Endometrial microvascular endothelial cells (primary cell): ENCODE data around the gene ANTXR1. TPM values are rescaled to one million over a fixed set of nuclear protein-coding genes. Genes with fewer than 3 reads are reported as not detected.
"Not testable (repeated sequence)": the region's sequence is repeated elsewhere in the genome, so short reads cannot be mapped to it uniquely, and the experiment has no call there.

Experiments used
- in situ Hi-C: cut with HindIII; loops from 2 replicates; pipeline ENCODE4 v1.10.0; 2017; ENCODE audit warnings: low sequenced_read_pairs, low pct_unique_long_range_greater_than_20kb; ENCODE audit errors: inconsistent ontology term
- total RNA-seq: library from RNA; depleted of rRNA; stranded (reverse); fragments of >200 nt; gene quantifications from one replicate; pipeline ENCODE4 v1.2.3, GENCODE V29; 2015; ENCODE audit errors: inconsistent ontology term

The ANTXR1 gene
- total RNA-seq, 1 donor from 2014 or later: 5.6 TPM

- in situ Hi-C loops: no loop called here
Observed at GRCh38 chr2:69167469-69167822, 154.5 kb downstream of the ANTXR1 start.

DNA sequence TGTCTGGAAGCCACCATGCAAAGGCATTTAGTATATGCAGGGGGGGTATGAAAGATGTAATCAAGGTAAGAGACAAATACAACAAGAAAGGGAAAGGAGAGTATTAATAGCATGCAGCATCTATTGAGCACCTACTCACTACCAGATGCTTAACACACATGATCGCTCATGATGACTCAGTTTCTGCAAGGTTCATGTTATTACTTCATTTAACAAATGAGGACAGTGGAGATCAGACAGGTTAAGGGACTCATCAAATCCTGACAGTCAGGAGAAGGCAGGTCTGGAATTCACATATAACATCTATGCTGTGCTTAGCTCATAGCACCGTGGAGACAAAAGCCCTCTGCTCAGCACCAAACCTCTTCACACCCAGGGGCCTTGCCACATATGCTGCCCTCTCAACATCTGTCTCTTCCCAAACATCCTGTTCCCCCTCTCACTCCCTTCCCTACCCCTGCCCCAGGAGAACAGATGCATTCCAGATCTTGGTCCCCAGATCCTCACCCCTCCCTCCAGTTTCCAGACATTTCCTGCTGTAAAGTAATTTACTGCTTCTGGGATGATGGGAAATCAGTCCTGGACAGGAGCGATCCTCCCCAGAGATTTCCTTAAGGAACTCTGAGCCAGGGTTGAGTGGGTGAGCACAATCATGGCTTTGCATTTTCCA is 155.3 kb downstream of the ANTXR1 start:
- in situ Hi-C loops: no loop called here

- in situ Hi-C loops: no loop called here
Observed at GRCh38 chr2:69168950-69169654, 156.1 kb downstream of the ANTXR1 start.

GRCh38 chr2:69169655-69170389 is 156.8 kb downstream of the ANTXR1 start:
- in situ Hi-C loops: no loop called here

DNA sequence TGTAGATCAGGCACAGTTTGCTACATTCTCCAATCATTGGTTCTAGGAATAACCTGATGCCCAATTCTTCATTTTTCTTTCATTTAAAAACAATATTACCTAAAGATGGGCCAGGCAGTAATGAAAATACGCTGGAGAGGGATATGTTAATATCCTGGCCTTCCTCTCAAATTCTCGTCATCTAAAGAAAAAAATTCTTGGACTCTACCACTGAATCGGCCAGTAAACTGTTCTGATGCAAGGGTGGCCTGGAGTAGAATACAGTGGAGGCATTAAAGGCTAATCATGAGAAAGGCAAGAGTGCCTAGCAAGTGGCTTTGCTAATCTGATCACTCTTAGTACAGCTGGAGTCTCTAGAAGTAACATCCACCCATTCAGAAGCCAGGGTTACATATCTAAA is 157.7 kb downstream of the ANTXR1 start:
- in situ Hi-C loops: no loop called here

GRCh38 chr2:69171116-69171896 is 158.3 kb downstream of the ANTXR1 start:
- in situ Hi-C loops: no loop called here

GRCh38 chr2:69171897-69172525 is 159.0 kb downstream of the ANTXR1 start:
- in situ Hi-C loops: no loop called here

- in situ Hi-C loops: no loop called here
Observed at GRCh38 chr2:69173706-69174105, 160.7 kb downstream of the ANTXR1 start.

DNA sequence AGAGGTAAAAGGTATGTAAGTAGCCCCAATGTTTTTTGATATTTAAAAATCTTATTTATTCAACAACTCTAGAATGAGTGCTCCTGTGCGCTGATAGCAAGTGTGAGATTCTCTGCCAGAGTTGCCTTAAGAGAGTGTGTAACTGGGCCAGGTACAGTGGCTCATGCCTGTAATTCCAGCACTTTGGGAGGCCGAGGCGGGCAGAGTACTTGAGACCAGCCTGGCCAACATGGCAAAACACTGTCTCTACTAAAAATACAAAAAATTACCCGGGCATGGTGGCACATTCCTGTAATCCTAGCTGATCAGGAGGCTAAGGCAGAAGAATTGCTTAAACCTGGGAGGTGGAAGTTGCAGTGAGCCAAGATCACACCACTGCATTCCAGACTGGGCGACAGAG is 161.2 kb downstream of the ANTXR1 start:
- in situ Hi-C loops: not testable (repeated sequence)

DNA sequence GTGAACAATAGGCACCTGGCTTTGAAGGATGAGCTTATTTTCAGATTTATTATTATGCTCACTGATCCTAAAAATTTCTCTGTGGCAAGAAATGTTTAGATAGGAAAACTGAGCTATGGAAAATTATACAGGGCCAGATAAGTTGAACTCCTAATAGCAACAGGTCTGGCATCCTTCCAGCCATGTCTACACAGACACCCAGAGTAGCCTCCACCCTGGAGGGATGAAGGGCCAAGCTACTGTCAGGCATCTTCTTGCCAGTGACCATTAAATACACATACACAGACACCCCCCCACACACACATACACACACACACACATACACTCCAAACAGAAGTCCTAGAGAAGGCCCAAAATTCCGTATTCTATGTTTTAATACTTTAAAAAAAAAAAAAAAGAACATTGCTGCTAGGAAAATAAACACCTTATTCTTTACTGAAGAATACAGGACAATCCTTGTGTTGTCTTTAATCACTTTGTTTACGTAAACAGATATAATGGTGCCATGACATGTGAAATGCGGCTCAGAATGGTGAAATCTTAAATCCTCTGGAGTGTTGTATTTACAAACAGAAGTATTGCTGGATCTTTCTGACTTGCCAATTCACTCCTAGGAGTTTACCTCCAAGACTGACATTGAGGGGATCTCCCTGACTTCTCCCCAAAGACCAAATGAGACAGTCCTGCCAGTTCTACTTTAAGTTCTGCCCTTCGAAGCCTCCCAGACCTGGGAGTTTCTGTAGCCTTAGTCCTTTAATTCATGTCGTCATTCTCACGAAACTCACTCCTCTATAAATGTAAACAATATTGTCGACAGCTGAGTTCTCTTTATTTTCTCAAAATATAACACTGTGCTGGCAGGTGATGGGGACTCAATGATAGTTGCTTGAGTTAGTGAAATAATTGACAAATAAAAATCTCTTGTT is 163.1 kb downstream of the ANTXR1 start:
- in situ Hi-C loops: no loop called here

- in situ Hi-C loops: no loop called here
Observed at GRCh38 chr2:69177063-69177771, 164.2 kb downstream of the ANTXR1 start.

DNA sequence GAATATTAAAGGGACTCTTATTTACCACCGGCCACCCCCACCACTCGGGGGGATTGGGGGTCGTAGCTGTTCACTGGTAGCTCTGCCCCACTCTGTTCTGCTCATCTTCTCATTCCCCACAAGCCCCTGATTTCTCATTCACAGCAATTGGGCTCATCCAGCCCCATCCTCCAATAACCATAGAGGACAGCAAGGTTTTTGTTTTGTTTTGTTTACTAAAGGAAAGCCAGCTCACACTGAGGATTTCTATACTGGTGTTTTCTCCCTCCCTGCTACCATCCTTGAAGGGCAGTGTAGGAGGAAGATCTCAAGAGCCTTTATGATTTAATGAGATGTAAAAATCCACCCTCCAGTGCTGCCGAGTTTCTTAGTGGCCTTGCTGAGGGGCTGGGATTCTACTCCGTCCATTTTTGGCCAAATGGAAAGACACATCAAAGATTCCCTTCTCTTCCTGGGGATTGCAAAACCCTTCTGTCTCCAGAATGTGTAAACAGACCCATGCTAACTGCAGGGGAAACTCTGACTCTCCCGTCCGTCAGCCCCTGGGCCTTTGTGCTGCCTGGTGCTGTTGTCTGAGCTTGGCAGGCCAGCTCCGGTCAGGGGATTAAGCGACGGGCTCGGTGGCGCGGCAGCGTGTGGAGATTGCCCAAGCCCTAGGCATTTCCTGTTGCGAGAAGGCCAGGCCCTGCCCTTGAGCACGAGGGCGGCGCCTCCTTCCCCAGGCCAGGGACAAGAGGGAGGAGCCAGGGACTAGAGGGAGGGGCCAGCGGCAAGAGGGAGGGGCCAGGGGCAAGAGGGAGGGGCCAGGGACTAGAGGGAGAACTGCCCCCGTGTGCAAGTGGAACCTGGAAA is 165.0 kb downstream of the ANTXR1 start:
- in situ Hi-C loops: no loop called here

- in situ Hi-C loops: no loop called here
Observed at GRCh38 chr2:69178756-69179155, 165.8 kb downstream of the ANTXR1 start.

- in situ Hi-C loops: no loop called here
Observed at GRCh38 chr2:69180227-69180626, 167.2 kb downstream of the ANTXR1 start.

DNA sequence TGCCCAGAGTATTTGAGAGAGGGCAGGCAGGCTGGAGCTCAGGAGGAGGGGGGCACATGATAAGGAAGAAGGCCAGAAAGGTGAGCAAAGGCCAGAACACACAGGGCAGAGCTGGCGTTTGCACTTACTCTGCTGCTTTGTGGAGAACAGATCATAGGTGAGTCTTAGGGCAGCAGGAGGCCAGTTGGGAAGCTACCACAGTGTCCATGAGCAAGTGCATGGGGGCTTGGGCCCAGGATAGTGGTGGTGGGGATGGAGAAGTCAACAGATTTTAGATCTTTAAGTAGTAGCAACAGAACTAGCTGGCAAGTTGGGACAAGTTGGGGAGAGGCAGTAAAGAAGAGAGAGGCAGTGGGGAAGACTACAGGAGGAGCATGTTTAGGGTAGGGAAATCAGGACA is 168.0 kb downstream of the ANTXR1 start:
- in situ Hi-C loops: no loop called here

DNA sequence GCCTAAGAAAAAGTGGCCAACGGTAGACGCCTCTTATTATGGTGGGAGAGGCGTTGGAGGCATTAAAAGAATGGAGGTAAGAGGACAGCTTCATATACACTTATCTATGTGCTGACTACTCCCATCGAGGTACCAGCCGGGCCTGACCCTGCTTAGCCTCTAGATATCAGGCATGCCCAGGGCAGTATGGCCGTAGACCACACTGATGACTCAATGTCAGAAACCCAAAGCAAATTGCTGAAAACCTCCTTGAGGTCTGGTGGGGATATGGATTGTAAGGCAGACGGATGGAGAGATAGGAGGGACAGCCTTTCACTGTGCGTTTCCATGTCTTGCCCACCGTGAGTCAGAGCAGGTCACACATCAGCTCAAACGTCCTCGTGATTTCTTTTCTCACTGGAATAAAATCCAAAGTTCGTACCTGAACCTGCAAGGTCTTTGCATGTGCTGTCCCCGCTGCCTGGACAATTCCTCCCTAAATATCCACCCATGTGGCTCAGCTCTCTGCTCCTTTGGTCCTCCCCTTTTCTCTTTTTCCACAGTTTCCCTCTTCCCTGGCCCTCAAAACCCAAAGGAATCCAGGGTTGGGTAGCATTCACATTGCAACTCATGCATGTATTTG is 168.9 kb downstream of the ANTXR1 start:
- in situ Hi-C loops: no loop called here
